ENCODE results near the gene ADAM12.

ADAM12 gene

DNA sequence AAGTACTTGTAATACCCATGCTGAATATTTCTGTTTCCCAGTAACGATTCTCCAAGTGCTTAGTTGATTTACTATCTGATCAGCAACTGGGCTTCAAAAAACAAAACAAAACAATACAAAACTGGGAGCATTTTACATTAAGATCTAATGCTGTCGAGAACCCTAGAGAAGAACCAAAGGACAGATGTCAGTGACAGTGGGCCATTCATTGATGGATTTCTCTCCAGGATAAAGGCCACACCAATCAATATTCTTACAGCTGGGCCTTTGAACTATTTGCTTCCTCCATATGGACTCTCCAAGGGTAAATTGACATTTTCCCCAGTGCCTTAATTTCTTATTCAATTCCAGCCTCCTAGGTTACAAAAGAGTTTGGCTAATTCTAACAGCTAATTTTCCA lies 217.5 kb downstream of the ADAM12 start:
- no peak for DNase-seq

GRCh38 chr10:126170371-126170770 lies 217.9 kb downstream of the ADAM12 start:
- DNase-seq, result no peak

DNA sequence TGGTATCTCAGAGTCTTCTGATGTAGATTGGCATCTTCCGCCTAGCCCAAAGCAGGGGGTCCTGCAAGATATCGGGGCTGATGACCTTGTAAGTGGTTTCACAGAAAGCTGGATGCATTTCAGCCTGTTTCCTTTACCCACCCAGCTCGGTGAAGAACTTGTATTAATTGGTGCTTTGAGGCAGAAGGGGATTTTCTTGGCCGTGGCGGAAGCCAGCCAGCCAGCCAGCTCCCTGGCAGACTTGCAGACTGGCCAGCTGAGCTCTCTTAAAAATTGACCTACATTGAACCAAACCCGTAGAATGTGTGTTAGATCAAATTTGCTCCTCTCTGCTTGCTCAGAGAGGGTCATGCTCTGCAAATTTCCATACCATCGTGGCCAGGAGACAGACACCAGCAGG lies 218.4 kb downstream of the ADAM12 start:
- DNase-seq, result no peak

- no peak for DNase-seq
These were observed 221.5 kb downstream of the ADAM12 start for GRCh38 chr10:126166797-126167196.

- no peak for DNase-seq
These were observed 222.4 kb downstream of the ADAM12 start for GRCh38 chr10:126165874-126166273.

DNA sequence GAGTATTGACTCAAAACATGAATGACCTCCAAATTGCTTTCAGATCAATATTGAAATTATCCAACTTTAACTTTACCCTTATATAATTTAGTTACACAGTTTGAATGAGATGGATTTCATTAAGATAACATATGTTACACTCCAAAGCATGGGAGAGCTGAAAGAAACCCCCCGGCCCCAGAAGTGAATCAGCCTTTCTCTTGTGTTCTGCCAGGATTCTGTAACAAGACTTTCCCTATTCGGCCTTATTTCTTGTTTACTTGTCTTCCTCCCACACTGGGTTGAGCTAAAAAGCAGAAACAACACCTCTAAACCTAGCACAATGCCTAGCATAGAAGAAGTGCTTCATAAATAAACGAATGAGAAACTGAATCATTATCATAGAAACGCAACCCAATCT lies 224.8 kb downstream of the ADAM12 start:
- DNase-seq, result no peak

- no peak for DNase-seq
These were observed 226.6 kb downstream of the ADAM12 start for GRCh38 chr10:126161691-126162090.

GRCh38 chr10:126160971-126161630 lies 227.2 kb downstream of the ADAM12 start:
- DNase-seq, result no peak

GRCh38 chr10:126160571-126160970 lies 227.7 kb downstream of the ADAM12 start:
- peak in 2 of 4 experiments; percentile 24 to 34 for DNase-seq

DNA sequence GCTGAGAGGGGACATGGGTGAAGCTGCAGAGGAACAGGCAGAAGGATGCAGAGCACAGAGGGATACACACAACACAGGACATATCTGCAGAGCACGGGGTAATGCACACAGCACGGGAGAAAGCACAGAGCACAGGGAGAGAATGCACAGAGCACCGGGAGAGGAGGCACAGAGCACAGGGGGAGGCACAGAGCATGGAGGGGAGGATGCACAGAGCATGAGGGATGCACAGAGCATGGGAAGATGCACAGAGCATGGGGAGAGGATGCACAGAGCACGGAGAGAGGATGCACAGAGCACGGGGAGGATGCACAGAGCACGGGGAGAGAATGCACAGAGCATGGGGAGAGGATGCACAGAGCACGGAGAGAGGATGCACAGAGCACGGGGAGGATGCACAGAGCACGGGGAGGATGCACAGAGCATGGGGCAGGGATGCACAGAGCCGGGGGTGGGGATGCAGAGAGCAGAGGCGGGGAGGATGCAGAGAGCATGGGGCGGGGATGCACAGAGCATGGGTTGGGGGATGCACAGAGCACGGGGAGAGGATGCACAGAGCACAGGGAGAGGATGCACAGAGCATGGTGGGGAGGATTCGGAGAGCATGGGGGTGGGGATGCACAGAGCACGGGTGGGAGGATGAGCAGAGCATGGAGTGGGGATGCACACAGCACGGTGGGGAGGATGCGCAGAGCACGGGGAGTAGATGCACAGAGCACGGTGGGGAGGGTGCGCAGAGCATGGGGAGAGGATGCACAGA lies 230.0 kb downstream of the ADAM12 start:
- no peak for DNase-seq

- DNase-seq, result no peak
These were observed 231.1 kb downstream of the ADAM12 start for GRCh38 chr10:126157189-126157588.

GRCh38 chr10:126156503-126156902 lies 231.8 kb downstream of the ADAM12 start:
- DNase-seq, result no peak

- no peak for DNase-seq
These were observed 232.3 kb downstream of the ADAM12 start for GRCh38 chr10:126156012-126156411.

DNA sequence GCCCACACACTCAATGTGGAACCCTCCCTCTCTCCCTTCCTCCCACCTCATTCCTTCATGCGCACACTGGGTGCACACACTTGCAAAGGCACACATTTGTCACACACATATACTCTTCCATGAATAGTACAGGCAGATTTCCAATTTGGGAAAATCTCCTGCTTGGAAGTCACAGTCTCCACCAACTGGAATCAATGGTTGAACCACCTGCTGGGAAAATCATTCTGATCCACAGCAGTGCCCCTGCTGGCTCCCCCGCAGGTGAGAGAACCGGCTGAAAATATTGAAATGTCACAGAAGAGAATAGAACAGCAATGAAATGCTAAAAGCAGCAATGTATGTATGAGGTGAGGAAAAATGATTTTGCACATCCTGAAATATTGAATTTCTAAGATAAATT lies 232.7 kb downstream of the ADAM12 start:
- DNase-seq, result no peak

DNA sequence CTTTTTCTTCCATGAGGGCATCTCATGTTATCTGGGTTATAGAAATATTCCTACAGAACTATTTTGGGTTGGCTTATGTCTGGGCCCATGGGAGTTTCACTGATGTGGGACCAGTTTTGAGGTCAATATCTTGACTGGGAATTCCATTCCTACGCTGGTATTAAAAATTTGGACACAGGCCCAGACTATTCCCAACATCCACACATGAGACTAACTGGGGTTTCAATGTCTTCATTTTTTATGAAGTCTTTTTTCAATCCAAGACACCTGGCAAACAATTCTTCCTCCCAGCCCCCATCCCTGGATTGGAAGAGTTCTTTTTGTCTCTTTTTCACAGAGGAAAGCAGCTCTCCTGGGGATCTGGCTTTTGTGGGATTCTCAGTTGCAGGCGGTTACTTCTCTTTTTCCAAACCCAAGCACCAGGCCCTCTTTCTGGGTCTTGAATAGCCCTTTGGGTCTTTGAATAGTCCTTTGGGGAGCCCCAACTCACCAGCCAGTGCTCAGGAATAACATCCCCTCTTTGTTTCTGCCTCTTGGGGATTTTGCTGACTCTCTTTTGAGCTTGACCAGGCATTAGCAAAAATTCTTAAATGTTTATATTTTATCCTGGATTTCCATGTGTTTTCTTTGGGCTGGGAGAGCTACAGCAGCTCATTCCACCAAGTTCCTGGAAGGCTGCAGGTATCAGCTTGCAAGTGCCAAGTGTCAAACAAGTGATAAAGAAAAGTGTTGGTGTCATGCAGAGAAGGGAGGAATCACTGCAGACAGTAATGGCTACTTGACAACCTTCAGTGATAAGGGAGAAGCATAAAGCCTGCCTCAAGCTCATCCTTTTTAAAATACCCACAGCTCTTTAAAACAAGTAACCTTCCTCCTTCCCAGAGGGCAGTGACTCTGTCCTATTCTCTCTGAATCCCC lies 234.3 kb downstream of the ADAM12 start:
- DNase-seq, result no peak

- no peak for DNase-seq
These were observed 240.2 kb downstream of the ADAM12 start for GRCh38 chr10:126147866-126148587.

DNA sequence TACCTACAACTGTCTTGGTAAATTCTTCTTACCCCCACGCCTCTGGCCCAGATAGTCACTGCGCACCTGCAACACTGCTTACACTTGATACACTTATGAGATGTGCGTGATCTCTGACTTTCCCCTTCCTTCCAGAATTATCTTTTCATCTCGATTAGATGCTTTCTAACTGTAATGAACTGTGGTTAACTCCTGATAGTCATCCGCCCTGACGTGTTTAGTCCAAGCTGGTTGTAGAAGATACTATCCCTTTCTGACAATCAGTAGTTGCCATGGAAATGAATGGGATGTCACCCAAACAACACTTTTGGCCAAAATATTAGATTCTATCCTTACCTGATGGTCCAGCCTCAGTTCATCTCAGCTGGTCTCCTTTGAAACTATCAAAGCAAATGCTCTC lies 241.5 kb downstream of the ADAM12 start:
- no peak for DNase-seq

DNA sequence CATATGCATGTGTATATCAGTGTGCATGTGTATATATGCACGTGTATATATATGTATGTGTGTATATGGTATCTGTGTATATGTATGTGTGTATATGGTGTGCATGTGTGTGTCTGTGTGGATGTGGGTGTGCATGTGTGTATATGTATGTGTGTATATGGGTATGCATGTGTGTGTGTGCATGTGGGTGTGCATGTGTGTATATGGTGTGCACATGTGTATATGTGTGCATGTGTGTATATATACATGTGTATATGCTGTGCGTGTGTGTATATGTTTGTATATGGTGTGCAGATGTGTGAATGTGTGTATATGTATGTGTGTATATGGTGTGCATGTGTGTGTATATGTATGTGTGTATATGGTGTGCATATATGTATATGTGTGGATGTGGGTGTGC lies 245.2 kb downstream of the ADAM12 start:
- no peak for DNase-seq

GRCh38 chr10:126140746-126141273 lies 247.5 kb downstream of the ADAM12 start:
- peak in 2 of 4 experiments; percentile 24 to 41 for DNase-seq

- no peak for DNase-seq
These were observed 250.6 kb downstream of the ADAM12 start for GRCh38 chr10:126137562-126138221.

- DNase-seq, result peak; percentile 55 to 87 (median 71)
These were observed 252.2 kb downstream of the ADAM12 start for GRCh38 chr10:126135941-126136595.

All from suppressor macrophage (primary cell).